Trophoblast cell (in vitro differentiated cells and primary cell): ENCODE measurements around the gene MVP.

Experiments used
- DNase-seq, 2 donors: peaks; one replicate each; pipeline ENCODE4 v3.0.0-alpha.2; 2016
- H2AFZ ChIP-seq: 2 replicates; pipeline ENCODE4 v1.6.1; 2013; ENCODE audit warnings: low read length, moderate library complexity, mild to moderate bottlenecking; ENCODE audit not compliant: insufficient read depth, poor library complexity
- H2AK5ac ChIP-seq: 2 replicates; pipeline ENCODE4 v1.6.1; 2013; ENCODE audit warnings: mild to moderate bottlenecking, low read length
- H2BK120ac ChIP-seq: 2 replicates; pipeline ENCODE4 v1.6.1; 2013; ENCODE audit warnings: low read length, mild to moderate bottlenecking, moderate library complexity; ENCODE audit not compliant: insufficient read depth, poor library complexity
- H2BK12ac ChIP-seq: 2 replicates; pipeline ENCODE4 v1.6.1; 2013; ENCODE audit warnings: mild to moderate bottlenecking, low read length, moderate library complexity
- H2BK5ac ChIP-seq: 2 replicates; pipeline ENCODE4 v1.6.1; 2013; ENCODE audit warnings: low read length, low read depth, moderate library complexity, mild to moderate bottlenecking; ENCODE audit not compliant: poor library complexity
- H3K14ac ChIP-seq: 2 replicates; pipeline ENCODE4 v1.6.1; 2013; ENCODE audit warnings: mild to moderate bottlenecking, low read length
- H3K18ac ChIP-seq: 2 replicates; pipeline ENCODE4 v1.6.1; 2013; ENCODE audit warnings: mild to moderate bottlenecking, low read length
- H3K23ac ChIP-seq: 2 replicates; pipeline ENCODE4 v1.6.1; 2013; ENCODE audit warnings: low read length
- H3K27ac ChIP-seq: 2 replicates; pipeline ENCODE4 v1.5.1; 2013; ENCODE audit warnings: low read depth, mild to moderate bottlenecking, inconsistent platforms, low read length, moderate library complexity
- H3K27me3 ChIP-seq: 2 replicates; pipeline ENCODE4 v1.6.1; 2013; ENCODE audit warnings: inconsistent platforms, mild to moderate bottlenecking, low read length, moderate library complexity; ENCODE audit not compliant: insufficient read depth
- H3K36me3 ChIP-seq, 2 experiments: 1 replicate in 1 of 2; 2 replicates in 1 of 2; pipeline ENCODE4 v1.6.1; 2013; ENCODE audit warnings: low read length in 2 of 2, mild to moderate bottlenecking in 2 of 2, moderate library complexity in 1 of 2; ENCODE audit not compliant: insufficient read depth in 2 of 2, control insufficient read depth in 1 of 2
- H3K4ac ChIP-seq: 2 replicates; pipeline ENCODE4 v1.6.1; 2013; ENCODE audit warnings: low read depth, mild to moderate bottlenecking, low read length, moderate library complexity
- H3K4me1 ChIP-seq, 2 experiments: 1 replicate in 1 of 2; 2 replicates in 1 of 2; pipeline ENCODE4 v1.6.1; 2013; ENCODE audit warnings: low read length in 2 of 2, mild to moderate bottlenecking in 2 of 2, moderate library complexity in 1 of 2; ENCODE audit not compliant: insufficient read depth in 2 of 2, control insufficient read depth in 1 of 2
- H3K4me2 ChIP-seq: 2 replicates; pipeline ENCODE4 v1.6.1; 2013; ENCODE audit warnings: inconsistent platforms, mild to moderate bottlenecking, low read length, moderate library complexity
- H3K4me3 ChIP-seq: 2 replicates; pipeline ENCODE4 v1.5.1; 2013; ENCODE audit warnings: mild to moderate bottlenecking, low read depth, low read length, inconsistent platforms
- H3K79me1 ChIP-seq: one replicate; pipeline ENCODE4 v1.6.1; 2013; ENCODE audit warnings: low read length
- H3K79me2 ChIP-seq: 2 replicates; pipeline ENCODE4 v1.6.1; 2013; ENCODE audit warnings: low read length, mild to moderate bottlenecking; ENCODE audit not compliant: control insufficient read depth, insufficient read depth, poor library complexity
- H3K9ac ChIP-seq: 2 replicates; pipeline ENCODE4 v1.6.1; 2013; ENCODE audit warnings: mild to moderate bottlenecking, low read length
- H3K9me3 ChIP-seq: 2 replicates; pipeline ENCODE4 v1.6.1; 2013; ENCODE audit warnings: low read depth, mild to moderate bottlenecking, control low read depth, inconsistent platforms, low read length; ENCODE audit not compliant: insufficient read depth
- H4K12ac ChIP-seq: 2 replicates; pipeline ENCODE4 v1.6.1; 2013; ENCODE audit warnings: low read depth, mild to moderate bottlenecking, low read length, moderate library complexity
- H4K8ac ChIP-seq: 2 replicates; pipeline ENCODE4 v1.6.1; 2013; ENCODE audit warnings: low read depth, mild to moderate bottlenecking, low read length, moderate library complexity
- H4K91ac ChIP-seq: one replicate; pipeline ENCODE4 v1.6.1; 2013; ENCODE audit warnings: low read depth, mild to moderate bottlenecking, low read length, moderate library complexity
- WGBS: extraction: QIAGEN DNeasy Blood & Tissue Kit; methylation state at CpG from one replicate; pipeline ENCODE4 v1.1.7; 2013; ENCODE audit warnings: missing lambda C conversion rate; ENCODE audit not compliant: insufficient read length, insufficient coverage; ENCODE audit errors: extremely low coverage; 5-methylcytosine and 5-hydroxymethylcytosine counted together

Gene MVP

DNA sequence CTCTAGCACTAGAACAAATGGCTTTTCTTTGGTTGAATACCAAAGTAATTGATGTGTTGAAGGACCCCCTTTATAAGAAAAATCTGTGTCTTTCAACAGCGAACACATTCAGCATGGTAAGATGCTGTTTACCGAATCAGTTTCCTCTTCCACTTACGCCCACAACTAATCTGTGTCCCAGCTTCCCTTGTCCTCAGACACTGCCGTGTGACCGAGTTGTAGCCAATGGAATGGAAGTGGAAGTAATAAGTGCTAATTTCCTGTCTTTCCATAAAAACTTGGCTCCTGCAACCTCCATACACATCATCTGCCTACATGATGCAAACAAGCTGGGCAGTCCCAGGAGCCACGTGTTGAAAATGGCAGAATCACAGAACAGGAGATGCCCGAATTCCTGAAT, 32.4 kb downstream of the MVP start:
- Histone ChIP-seq H3K4ac (no peak overlapping the region), H4K12ac (no peak overlapping the region), H3K4me2 (no peak overlapping the region), H2AFZ (no peak overlapping the region), H2BK120ac (no peak overlapping the region), H3K79me2 (no peaks in the 10 kb centered on the region), H2BK12ac (no peak overlapping the region), H2AK5ac (no peak overlapping the region), H3K14ac (no peak overlapping the region), H2BK5ac (no peak overlapping the region), H3K18ac (no peak overlapping the region), H3K4me1 (peaks cover 4% of the 10 kb centered on the region in 2 experiments), H3K27me3 (no peaks in the 10 kb centered on the region), H3K79me1 (no peaks in the 10 kb centered on the region), H4K91ac (no peak overlapping the region), H3K27ac (no peak overlapping the region), H3K9me3 (no peaks in the 10 kb centered on the region), H3K36me3 (no peaks in the 10 kb centered on the region), H3K9ac (no peak overlapping the region), H3K4me3 (no peak overlapping the region), H4K8ac (no peak overlapping the region), H3K23ac (no peak overlapping the region)
- no CpG with 5 or more reads among the region's 7 CpGs for WGBS
- DNase-seq = no peak

DNA sequence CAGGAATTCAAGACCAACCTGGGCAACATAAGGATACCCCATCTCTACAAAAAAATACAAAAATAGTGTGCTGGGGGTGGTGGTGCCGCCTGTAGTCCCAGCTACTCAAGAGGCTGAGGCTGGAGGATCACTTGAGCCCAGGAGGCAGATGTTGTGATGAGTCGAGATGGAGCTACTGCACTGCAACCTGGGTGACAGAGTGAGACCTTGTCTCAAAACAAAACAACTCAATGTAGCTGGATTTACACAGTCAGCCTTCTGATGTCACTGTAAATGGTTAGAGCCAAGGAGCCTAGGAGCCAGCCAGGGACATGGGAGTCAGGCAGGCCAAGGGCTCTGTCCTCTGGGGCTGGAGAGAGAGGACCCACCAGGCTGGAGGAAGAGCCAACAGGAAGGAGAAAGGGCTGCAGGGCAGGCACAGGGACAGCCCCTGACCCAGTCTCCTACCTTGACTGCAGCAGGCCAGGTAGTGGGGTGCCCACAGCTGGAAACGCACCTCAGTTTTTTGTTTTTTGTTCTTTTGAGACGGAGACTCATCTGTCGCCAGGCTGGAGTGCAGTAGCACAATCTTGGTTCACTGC, 34.3 kb downstream of the MVP start:
- Histone ChIP-seq H2AFZ (no peak overlapping the region), H3K79me2 (no peaks in the 10 kb centered on the region), H4K91ac (no peak overlapping the region), H3K9ac (no peak overlapping the region), H4K8ac (no peak overlapping the region), H4K12ac (no peak overlapping the region), H2BK12ac (no peak overlapping the region), H2AK5ac (no peak overlapping the region), H3K9me3 (no peaks in the 10 kb centered on the region), H3K4me1 (no peaks in the 10 kb centered on the region), H3K4me3 (no peak overlapping the region), H3K14ac (no peak overlapping the region), H3K27ac (no peak overlapping the region), H3K4ac (no peak overlapping the region), H3K36me3 (peaks cover 11% of the 10 kb centered on the region in 2 experiments), H3K79me1 (no peaks in the 10 kb centered on the region), H2BK120ac (no peak overlapping the region), H3K4me2 (no peak overlapping the region), H3K27me3 (no peaks in the 10 kb centered on the region), H3K18ac (no peak overlapping the region), H3K23ac (no peak overlapping the region), H2BK5ac (no peak overlapping the region)
- WGBS = no CpG with 5 or more reads among the region's 5 CpGs
- DNase-seq = no peak

DNA sequence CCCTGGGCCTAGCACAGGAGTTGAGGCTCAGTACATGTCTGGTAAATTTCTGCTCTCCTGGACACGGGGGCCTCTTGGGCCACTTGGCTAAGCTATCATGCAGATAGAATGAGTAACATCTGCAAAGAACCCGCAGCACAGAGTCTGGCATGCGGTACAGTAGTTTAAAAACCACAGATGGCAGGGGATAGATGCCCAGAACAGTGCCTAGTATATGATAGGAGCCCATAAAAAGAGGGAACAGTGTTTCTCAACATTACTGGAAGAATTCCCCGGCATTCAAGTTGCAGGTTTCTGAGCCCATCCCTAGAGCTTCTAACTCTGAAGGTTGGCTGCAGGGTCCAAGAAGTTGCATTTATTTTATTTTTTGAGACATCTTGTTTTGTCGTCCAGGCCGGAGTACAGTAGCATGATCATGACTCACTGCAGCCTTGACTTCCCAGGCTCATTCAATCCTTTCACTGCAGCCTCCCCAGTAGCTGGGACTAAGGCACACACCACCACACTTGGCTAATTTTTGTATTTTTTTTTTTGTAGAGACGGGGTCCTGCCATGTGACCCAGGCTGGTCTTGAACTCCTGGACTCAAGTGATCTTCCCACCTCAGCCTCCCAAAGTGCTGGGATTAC, 37.0 kb downstream of the MVP start:
- peaks cover 21 to 25% of the 10 kb centered on the region in 2 experiments for H3K36me3 ChIP-seq
- no peak overlapping the region for H3K4me3 ChIP-seq
- H4K91ac ChIP-seq = no peak overlapping the region
- H3K4ac ChIP-seq = no peak overlapping the region
- H3K9ac ChIP-seq = no peak overlapping the region
- no peak overlapping the region for H4K12ac ChIP-seq
- H3K79me2 ChIP-seq = no peaks in the 10 kb centered on the region
- H3K23ac ChIP-seq = no peak overlapping the region
- H3K18ac ChIP-seq = no peak overlapping the region
- H2BK5ac ChIP-seq = no peak overlapping the region
- no peak overlapping the region for H2AK5ac ChIP-seq
- no peak overlapping the region for H4K8ac ChIP-seq
- no CpG with 5 or more reads among the region's 7 CpGs for WGBS
- H3K9me3 ChIP-seq = no peaks in the 10 kb centered on the region
- H3K79me1 ChIP-seq = no peaks in the 10 kb centered on the region
- H2BK120ac ChIP-seq = no peak overlapping the region
- no peak overlapping the region for H3K27ac ChIP-seq
- no peak overlapping the region for H3K4me2 ChIP-seq
- no peak overlapping the region for H3K14ac ChIP-seq
- DNase-seq = no peak
- no peak overlapping the region for H2AFZ ChIP-seq
- peaks cover 0 to 7% of the 10 kb centered on the region in 2 experiments for H3K4me1 ChIP-seq
- H2BK12ac ChIP-seq = no peak overlapping the region
- no peaks in the 10 kb centered on the region for H3K27me3 ChIP-seq

DNA sequence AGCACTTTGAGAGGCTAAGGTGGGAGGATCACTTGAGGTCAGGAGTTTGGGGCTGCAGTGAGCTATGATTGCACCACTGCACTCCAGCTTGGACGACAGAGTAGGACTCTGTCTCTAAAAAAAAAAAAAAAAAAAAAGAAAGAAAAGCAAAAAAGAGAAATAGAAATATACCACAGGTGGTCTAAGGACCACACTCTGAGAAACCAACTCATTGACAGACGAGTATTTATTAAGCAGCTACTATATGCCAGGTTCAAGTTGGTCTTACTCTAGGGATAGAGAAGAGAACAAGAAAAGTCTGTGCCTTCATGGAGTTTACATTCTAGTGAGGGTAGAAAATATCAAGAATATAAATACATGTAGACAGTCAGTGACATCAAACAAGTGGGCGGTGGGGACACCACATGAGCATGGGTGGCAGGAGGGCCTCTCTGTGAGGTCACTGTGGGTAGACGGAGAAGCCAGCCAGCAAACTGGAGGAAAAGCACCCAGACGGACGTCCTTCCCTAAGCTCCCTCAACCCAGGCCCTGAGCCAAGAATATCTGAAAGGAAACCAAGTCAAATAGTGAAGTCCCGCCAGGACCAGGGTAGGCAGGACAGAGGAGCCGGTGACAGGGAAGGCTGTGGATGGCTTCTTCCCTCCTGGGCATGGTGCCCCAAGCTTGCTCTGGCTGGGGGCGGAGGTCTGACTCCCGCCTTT, 38.0 kb downstream of the MVP start:
- peaks cover 5% of the 10 kb centered on the region for H3K79me1 ChIP-seq
- H2AK5ac ChIP-seq = no peak overlapping the region
- H3K4me1 ChIP-seq = peaks cover 0 to 7% of the 10 kb centered on the region in 2 experiments
- H3K23ac ChIP-seq = no peak overlapping the region
- no peak overlapping the region for H2BK120ac ChIP-seq
- H3K36me3 ChIP-seq = peaks cover 21 to 25% of the 10 kb centered on the region in 2 experiments
- no peak overlapping the region for H3K4me2 ChIP-seq
- H4K8ac ChIP-seq = no peak overlapping the region
- no peak overlapping the region for H4K12ac ChIP-seq
- H3K27me3 ChIP-seq = no peaks in the 10 kb centered on the region
- H3K18ac ChIP-seq = no peak overlapping the region
- no peak overlapping the region for H3K4me3 ChIP-seq
- no peak overlapping the region for H2AFZ ChIP-seq
- H3K14ac ChIP-seq = no peak overlapping the region
- H3K9me3 ChIP-seq = no peaks in the 10 kb centered on the region
- H3K79me2 ChIP-seq = peaks cover 4% of the 10 kb centered on the region
- no peak overlapping the region for H2BK12ac ChIP-seq
- no peak overlapping the region for H3K9ac ChIP-seq
- WGBS = no CpG with 5 or more reads among the region's 10 CpGs
- H3K27ac ChIP-seq = no peak overlapping the region
- no peak overlapping the region for H4K91ac ChIP-seq
- no peak overlapping the region for H3K4ac ChIP-seq
- no peak overlapping the region for H2BK5ac ChIP-seq
- no peak for DNase-seq
